ENCODE measurements around the gene NFIB. TPM values are rescaled to one million over a fixed set of nuclear protein-coding genes. Genes with fewer than 3 reads are reported as not detected.

NFIB gene
- total RNA-seq, 1 experiment from 2014 or later: 18.6 TPM

- Histone ChIP-seq H3K4me2 (ENCODE audit: low read length) (no peak overlapping the region), H3K4me1 (ENCODE audit: insufficient read depth, low read length) (no peaks in the 10 kb centered on the region), H3K9me3 (ENCODE audit: low read length) (no peaks in the 10 kb centered on the region), H3K27me3 (ENCODE audit: low read length) (no peaks in the 10 kb centered on the region), H3K9ac (ENCODE audit: low read length) (no peak overlapping the region), H2AFZ (ENCODE audit: low read length) (no peak overlapping the region), H3K9me2 (replicated peaks; ENCODE audit: low read length) (no peaks in the 10 kb centered on the region), H4K20me1 (ENCODE audit: low read length) (no peaks in the 10 kb centered on the region), H3K4me3 (ENCODE audit: low read length) (no peak overlapping the region), H3K27ac (ENCODE audit: low read length) (no peak overlapping the region), H3K79me2 (ENCODE audit: low read length) (no peaks in the 10 kb centered on the region), H3F3A (ENCODE audit: low read length, unreplicated experiment) (no peaks in the 10 kb centered on the region), H3K36me3 (ENCODE audit: low read depth, low read length) (no peaks in the 10 kb centered on the region)
- ATAC-seq (no peak), DNase-seq (no peak)
- BruUV-seq (replicated peaks): no TSS peak
- intact Hi-C loops (cut with micrococcal nuclease): no loop called here
- ChIA-PET POLR2A (ENCODE audit: unreplicated experiment) (no interaction called here), CTCF (no interaction called here)
- no peak for TF ChIP-seq CTCF (conservative IDR thresholded peaks at IDR 0.05; ENCODE audit: low read depth, low read length)
Observed at GRCh38 chr9:14337615-14338014, 23.7 kb upstream of the NFIB start.

- no peak overlapping the region for H3K27ac ChIP-seq (ENCODE audit: low read length)
- H3K9ac ChIP-seq (ENCODE audit: low read length): no peak overlapping the region
- ChIA-PET CTCF (no interaction called here), POLR2A (ENCODE audit: unreplicated experiment) (no interaction called here)
- no peaks in the 10 kb centered on the region for H3K36me3 ChIP-seq (ENCODE audit: low read depth, low read length)
- TF ChIP-seq EZH2 (IDR thresholded peaks at IDR 0.05; ENCODE audit: low read length, unreplicated experiment) (no peak), EZH2phosphoT487 (IDR thresholded peaks at IDR 0.05; ENCODE audit: borderline replicate concordance, low read length) (no peak), CTCF (conservative IDR thresholded peaks at IDR 0.05; ENCODE audit: low read depth, low read length) (no peak)
- no peaks in the 10 kb centered on the region for H3K79me2 ChIP-seq (ENCODE audit: low read length)
- H3K27me3 ChIP-seq (ENCODE audit: low read length): no peaks in the 10 kb centered on the region
- H2AFZ ChIP-seq (ENCODE audit: low read length): no peak overlapping the region
- no peaks in the 10 kb centered on the region for H4K20me1 ChIP-seq (ENCODE audit: low read length)
- no peak for ATAC-seq
- DNase-seq: no peak
- no peaks in the 10 kb centered on the region for H3K9me3 ChIP-seq (ENCODE audit: low read length)
- H3F3A ChIP-seq (ENCODE audit: low read length, unreplicated experiment): no peaks in the 10 kb centered on the region
- BruUV-seq (replicated peaks): no TSS peak
- intact Hi-C loops (cut with micrococcal nuclease): no loop called here
- H3K9me2 ChIP-seq (replicated peaks; ENCODE audit: low read length): no peaks in the 10 kb centered on the region
- H3K4me1 ChIP-seq (ENCODE audit: insufficient read depth, low read length): no peaks in the 10 kb centered on the region
- H3K4me2 ChIP-seq (ENCODE audit: low read length): no peak overlapping the region
- no peak overlapping the region for H3K4me3 ChIP-seq (ENCODE audit: low read length)
Observed at GRCh38 chr9:14336244-14336643, 22.3 kb upstream of the NFIB start.

GRCh38 chr9:14331120-14331519 is 17.2 kb upstream of the NFIB start:
- TF ChIP-seq CTCF (conservative IDR thresholded peaks at IDR 0.05; ENCODE audit: low read depth, low read length) (no peak), EZH2 (IDR thresholded peaks at IDR 0.05; ENCODE audit: low read length, unreplicated experiment) (no peak), EZH2phosphoT487 (IDR thresholded peaks at IDR 0.05; ENCODE audit: borderline replicate concordance, low read length) (no peak)
- Histone ChIP-seq H3K4me3 (ENCODE audit: low read length) (no peak overlapping the region), H3F3A (ENCODE audit: low read length, unreplicated experiment) (no peaks in the 10 kb centered on the region), H2AFZ (ENCODE audit: low read length) (no peak overlapping the region), H4K20me1 (ENCODE audit: low read length) (no peaks in the 10 kb centered on the region), H3K9me3 (ENCODE audit: low read length) (no peaks in the 10 kb centered on the region), H3K4me2 (ENCODE audit: low read length) (no peak overlapping the region), H3K27ac (ENCODE audit: low read length) (no peak overlapping the region), H3K4me1 (ENCODE audit: insufficient read depth, low read length) (peaks cover 11% of the 10 kb centered on the region), H3K9me2 (replicated peaks; ENCODE audit: low read length) (no peaks in the 10 kb centered on the region), H3K36me3 (ENCODE audit: low read depth, low read length) (no peaks in the 10 kb centered on the region), H3K9ac (ENCODE audit: low read length) (no peak overlapping the region), H3K27me3 (ENCODE audit: low read length) (no peaks in the 10 kb centered on the region), H3K79me2 (ENCODE audit: low read length) (no peaks in the 10 kb centered on the region)
- POLR2A ChIA-PET (ENCODE audit: unreplicated experiment): no interaction called here
- no peak for DNase-seq
- no TSS peak for BruUV-seq (replicated peaks)
- intact Hi-C loops (cut with micrococcal nuclease): no loop called here
- CTCF ChIA-PET: interaction anchor here (0.6 kb wide), 1 partner anchor 1279 kb away, joined by 3 read pairs; no protein-coding TSS in a partner anchor
- no peak for ATAC-seq

All from PC-3 (cell line).